ENCODE measurements around the gene CREB3L2.
"Not testable (repeated sequence)": the region's sequence is repeated elsewhere in the genome, so short reads cannot be mapped to it uniquely, and the experiment has no call there.

DNA sequence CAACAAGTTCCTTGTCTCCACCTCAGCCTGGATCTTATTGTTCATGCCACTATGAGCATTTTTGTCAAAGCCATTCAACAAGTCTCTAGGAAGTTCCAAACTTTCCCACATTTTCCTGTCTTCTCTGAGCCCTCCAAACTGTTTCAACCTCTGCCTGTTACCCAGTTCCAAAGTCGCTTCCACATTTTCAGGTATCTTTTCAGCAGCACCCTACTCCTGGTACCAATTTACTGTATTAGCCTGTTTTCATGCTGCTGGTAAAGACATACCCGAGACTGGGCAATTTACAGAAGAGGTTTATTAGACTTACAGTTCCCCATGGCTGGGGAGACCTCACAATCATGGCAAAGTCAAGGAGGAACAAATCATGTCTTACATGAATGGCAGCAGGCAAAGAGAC is 168.9 kb downstream of the CREB3L2 start:
- not testable (repeated sequence) for TF ChIP-seq EZH2 (IDR thresholded peaks at IDR 0.05; ENCODE audit: borderline replicate concordance, insufficient read depth, low read depth, low read length, poor library complexity, severe bottlenecking); CTCF (IDR thresholded peaks at IDR 0.05)

All from B cell (primary cell).